Right lobe of liver (tissue), 4 donors: ENCODE measurements around the gene RINL.

ENCODE experiments used
- POLR2A ChIP-seq: fragments of 450-650 bp; IDR thresholded peaks from one replicate; pipeline ENCODE4 v1.6.1; 2017; ENCODE audit warnings: antibody characterized with exemption, mild to moderate bottlenecking
- TF ChIP-seq, protein P1 (sequence below), 4 donors: fragments of 200-600 bp in 3 of 4; fragments of 450-650 bp in 1 of 4; IDR thresholded peaks; one replicate each; pipeline versions ENCODE4 v1.5.1 to v1.8.0; 2016 to 2022; ENCODE audit warnings: antibody characterized with exemption in 4 of 4, mild to moderate bottlenecking in 2 of 4
- donor health status: DM: no; HTN: no; CAD: no.
- donor health status: DM: no; HTN: no; CAD: no.
- donor health status: DM: no; HTN: yes; CAD: no.

DNA sequence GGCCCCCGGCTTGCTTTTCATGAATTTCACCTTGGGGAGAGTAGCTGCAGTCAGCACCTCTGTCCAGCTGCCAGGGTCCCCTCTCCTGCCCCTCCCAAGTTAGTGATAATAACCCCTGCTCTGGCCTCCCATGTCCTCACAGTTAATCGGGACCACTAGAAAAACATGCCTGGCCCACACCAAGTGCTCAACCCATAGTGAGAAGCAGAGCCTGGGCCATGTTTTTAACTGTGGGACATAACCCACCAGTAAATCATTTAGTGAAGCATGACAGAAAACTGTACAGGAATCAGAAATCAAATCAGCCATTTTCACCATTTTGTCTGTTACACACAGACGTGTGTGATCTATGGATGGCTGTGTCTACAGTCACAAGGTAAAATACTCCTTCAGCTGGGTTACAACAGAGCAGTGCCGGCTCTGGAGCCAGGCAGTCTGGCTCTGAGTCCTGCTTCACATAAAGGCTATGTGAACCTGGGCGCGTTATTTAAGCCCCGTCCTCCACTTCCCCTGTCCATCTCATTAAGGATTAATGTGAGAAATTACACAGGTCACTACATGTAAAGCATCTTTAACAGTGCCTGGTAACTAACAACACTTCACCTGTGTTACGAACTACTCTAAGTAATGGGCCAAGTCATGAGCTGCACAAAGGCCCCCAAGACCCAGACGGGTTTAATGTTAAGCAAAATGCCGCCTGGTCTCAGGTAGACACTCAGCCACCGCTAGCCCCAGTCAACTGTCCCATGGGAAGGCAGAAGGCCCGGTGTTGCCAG lies 38.9 kb downstream of the RINL start:
- TF ChIP-seq, protein P1, sequence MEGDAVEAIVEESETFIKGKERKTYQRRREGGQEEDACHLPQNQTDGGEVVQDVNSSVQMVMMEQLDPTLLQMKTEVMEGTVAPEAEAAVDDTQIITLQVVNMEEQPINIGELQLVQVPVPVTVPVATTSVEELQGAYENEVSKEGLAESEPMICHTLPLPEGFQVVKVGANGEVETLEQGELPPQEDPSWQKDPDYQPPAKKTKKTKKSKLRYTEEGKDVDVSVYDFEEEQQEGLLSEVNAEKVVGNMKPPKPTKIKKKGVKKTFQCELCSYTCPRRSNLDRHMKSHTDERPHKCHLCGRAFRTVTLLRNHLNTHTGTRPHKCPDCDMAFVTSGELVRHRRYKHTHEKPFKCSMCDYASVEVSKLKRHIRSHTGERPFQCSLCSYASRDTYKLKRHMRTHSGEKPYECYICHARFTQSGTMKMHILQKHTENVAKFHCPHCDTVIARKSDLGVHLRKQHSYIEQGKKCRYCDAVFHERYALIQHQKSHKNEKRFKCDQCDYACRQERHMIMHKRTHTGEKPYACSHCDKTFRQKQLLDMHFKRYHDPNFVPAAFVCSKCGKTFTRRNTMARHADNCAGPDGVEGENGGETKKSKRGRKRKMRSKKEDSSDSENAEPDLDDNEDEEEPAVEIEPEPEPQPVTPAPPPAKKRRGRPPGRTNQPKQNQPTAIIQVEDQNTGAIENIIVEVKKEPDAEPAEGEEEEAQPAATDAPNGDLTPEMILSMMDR (IDR thresholded peaks at IDR 0.05): no peak
- TF ChIP-seq POLR2A: no peak
